Ramos (cell line): Measurements from ENCODE around the gene ZFP69B.

Experiments
- in situ Hi-C: fragments of 300-500 bp; cut with MboI; formaldehyde crosslinking; loops from one replicate; pipeline ENCODE4 v1.14.3; 2022; ENCODE audit warnings: low sequenced_read_pairs; ENCODE audit not compliant: unreplicated experiment

ZFP69B gene

DNA sequence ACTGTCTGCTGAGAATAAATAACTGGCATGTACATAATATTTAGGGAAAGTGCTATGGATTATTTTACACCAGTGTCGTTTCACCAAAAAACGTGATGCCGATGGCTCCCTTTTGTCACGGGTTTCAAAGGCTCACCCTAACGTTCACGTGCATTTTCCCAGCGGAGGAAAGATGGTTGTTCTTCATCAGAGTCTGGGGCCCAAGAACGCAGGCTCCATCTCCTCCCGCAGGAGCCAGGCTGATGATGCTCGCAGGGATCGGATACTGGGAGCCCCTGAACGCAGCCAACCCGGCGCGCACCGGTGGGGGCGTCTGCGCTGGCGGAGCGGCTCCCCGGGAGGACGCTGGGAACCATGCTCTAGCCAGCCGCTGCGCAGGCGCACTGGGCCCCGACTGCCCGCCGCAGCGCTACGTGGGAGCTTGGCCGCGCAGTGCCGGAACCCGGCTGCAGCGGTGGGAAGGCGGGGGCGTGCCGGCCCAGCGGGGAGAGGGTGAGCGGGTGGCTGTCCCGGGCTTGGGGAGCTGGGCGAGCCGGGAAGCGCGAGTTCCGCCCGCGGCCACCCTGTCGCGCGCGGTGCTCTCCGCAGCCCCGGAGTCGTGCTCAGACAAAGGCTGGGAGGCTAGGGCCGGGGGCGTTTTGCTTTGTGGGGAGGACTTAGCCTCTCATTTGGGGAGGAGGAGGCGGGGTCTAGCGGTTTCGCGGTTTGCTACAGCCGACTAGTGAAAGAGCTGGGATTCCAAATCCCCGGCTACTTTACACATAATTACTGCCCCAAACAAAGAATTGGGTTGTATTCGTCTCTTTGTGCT is at the start of gene ZFP69B:
ZFP69B (plus strand) TSS at position 793 of the 811 bp plus-strand sequence. CDS start 486 bp downstream, outside the sequence.
- in situ Hi-C loops: no loop called here

DNA sequence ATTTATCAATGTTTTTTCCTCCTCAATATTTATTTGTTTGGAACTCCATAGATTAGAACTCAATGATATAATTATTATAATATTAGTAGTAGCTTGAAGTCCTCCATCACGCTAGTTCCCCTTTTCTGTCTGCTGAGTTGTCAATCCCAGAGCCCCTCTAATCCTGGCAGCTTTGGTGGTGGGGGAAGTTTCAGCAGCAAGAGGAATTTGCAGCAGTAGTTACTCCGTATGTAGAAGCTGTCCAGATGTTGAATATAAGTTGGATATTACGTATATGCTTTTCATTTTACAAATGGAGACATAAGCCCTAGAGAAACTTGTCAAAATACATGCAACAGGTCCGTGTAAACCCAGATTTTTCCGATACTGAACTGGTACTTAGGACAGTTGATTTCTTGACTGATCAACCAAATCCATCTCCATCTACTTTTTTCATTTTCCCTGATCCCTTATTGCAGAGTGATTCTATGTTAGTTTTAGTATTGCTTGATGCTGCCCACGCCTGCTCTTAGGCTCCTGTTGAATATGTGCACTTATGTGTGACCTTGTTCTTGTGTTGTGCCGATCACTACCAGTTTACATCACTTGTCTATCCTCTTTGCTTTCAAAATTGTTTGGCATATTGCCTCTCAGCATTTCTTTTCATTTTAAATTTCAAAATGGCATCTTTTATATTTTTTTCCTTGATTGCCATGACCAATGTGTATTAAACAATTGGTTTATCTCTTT is 48.6 kb upstream of the ZFP69B start:
- in situ Hi-C loops: loop anchor here (10.0 kb wide), 2 partner anchors 57 to 257 kb away; no protein-coding TSS in a partner anchor

GRCh38 chr1:40404670-40405462 is 45.4 kb upstream of the ZFP69B start:
- in situ Hi-C loops: loop anchor here (10.0 kb wide), 2 partner anchors 60 to 260 kb away; no protein-coding TSS in a partner anchor

DNA sequence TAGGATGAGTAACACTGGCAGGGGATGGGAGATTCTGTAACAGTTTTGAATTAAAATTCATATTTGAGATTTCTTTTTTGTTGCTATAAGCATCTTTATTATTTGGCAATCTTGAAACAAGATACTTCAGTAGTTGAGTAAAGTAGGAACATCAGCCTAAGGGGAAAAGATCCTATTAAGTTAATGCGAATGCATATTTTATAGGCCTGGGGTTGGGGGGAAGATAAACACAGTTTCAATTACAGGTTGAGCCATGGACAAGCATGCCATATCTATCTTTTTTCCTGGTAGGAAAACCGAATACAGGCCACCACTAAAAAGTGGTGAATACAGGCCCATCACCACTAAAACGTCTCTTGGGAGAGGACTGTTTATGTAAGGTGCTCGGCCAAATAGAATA is 44.5 kb upstream of the ZFP69B start:
- in situ Hi-C loops: loop anchor here (10.0 kb wide), 2 partner anchors 61 to 261 kb away; no protein-coding TSS in a partner anchor

GRCh38 chr1:40407453-40407852 is 42.8 kb upstream of the ZFP69B start:
- in situ Hi-C loops: loop anchor here (10.0 kb wide), 2 partner anchors 63 to 263 kb away; no protein-coding TSS in a partner anchor

DNA sequence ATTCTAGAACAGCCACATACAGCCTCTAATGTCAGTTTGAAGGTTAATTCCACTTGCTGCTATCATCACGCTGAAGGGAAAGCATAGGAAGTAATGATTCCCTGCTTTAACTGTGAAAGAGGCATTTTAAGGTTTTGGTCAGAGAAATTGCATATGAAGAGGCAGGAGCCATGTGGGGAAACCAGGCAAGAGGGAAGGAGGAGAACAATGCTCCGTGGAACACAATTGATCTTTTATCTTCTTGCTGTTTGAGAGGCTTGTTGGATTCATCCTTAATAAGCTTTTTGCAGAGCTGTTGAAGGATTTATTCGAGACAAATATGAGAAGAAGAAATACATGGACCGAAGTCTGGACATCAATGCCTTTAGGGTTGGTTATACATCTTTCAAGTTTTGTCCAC is 40.8 kb upstream of the ZFP69B start:
- in situ Hi-C loops: loop anchor here (10.0 kb wide), 2 partner anchors 65 to 265 kb away; no protein-coding TSS in a partner anchor

- in situ Hi-C loops: no loop called here
Observed at GRCh38 chr1:40411294-40411693, 39.0 kb upstream of the ZFP69B start.

- in situ Hi-C loops: no loop called here
Observed at GRCh38 chr1:40411843-40412242, 38.4 kb upstream of the ZFP69B start.

DNA sequence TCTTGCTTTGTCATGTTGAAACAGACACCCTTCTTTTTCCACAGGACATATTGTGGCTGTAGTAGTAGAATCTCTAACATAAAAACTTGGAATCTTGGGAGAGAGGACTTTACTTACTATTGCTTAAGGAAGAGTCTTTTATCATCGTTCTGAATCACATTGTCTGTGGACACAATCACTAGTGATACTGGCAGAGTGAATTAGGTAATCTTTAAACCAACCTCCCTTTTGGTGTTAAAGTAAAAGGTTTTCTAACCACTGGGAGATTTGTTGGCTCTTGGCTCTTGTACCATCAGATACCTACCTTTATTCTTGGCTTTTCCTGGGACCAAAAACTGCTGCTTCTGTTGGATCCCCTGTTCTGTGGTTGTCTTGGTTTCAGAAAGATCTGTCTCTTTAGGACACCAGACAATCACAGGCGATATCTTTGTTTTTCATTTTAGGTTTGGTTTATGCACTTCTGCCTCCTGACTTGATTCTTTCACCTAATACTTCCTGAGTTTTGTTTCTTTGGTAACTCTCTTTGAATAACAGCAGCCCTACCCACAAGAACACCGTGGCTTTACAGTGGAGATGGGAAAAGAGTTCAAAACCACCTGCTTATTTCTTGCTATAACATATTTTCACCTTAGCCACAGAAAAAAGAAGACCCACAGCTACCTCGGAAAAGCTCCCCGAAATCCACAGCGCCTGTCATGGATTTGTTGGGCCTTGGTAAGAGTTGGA is 36.6 kb upstream of the ZFP69B start:
- in situ Hi-C loops: no loop called here

DNA sequence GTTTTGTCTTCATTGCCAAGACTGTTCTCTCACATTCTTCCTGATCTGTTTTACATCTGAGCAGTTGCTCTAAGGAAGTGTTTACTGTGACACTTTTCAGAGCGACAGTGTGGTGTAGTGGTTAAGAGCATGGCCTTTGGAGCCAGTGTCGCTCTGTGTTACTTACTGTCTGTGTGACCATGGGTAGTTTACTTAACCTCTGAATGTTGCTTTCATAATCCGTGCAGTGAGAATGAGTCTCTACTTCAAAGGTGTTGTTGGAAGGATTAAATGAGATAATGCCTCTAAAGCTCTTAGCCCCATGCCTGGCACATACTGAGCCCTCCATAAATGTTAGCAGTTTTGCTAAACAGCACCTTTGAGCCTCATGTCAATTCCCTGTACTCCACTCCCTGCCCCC is 35.9 kb upstream of the ZFP69B start:
- in situ Hi-C loops: no loop called here

DNA sequence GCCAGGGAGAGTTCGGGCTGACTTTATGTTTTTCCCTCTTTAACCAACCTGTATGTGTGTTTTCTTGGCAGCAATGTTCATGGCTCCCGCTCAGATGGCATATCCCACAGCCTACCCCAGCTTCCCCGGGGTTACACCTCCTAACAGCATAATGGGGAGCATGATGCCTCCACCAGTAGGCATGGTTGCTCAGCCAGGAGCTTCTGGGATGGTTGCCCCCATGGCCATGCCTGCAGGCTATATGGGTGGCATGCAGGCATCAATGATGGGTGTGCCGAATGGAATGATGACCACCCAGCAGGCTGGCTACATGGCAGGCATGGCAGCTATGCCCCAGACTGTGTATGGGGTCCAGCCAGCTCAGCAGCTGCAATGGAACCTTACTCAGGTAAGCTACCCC is 33.6 kb upstream of the ZFP69B start:
- in situ Hi-C loops: no loop called here

DNA sequence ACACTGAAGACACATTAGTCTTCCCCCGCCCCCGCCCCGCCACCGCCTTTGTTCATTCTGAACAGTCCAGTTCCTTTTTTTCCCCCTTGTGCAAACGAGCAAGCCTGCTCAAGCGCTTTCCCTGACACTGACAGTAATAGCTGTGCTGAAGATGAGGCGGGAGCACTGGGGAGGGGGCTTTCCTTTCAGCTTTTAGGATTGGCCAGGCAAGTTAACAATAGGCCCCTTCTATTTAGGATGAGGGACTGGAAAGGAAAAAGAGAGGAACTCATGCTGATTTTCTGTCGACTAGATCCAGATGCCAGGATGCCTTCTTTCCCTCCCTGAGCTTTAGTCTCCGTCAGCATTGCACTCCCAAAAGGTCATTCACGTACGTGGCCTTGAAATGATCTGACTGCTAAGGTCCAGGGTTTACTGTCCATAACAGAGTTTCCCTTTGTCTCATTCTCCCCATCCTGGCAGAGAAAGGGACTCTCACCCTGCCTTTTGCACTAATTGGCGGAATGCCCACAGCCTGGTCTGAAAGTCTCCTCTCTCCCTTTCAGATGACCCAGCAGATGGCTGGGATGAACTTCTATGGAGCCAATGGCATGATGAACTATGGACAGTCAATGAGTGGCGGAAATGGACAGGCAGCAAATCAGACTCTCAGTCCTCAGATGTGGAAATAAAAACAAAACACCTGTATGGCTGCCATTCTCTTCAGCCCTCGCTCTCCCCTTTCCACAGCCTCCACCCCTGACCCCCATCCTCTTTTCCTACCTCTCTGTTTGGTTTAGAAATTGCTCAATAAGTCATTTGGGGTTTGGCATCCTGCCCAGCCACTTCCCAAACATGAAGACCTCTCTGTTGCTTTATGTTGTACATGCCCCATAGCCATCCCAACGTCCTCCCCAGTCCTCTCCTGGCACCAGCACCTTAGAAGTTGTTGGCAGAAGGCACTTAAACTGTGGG is 28.6 kb upstream of the ZFP69B start:
- in situ Hi-C loops: no loop called here

DNA sequence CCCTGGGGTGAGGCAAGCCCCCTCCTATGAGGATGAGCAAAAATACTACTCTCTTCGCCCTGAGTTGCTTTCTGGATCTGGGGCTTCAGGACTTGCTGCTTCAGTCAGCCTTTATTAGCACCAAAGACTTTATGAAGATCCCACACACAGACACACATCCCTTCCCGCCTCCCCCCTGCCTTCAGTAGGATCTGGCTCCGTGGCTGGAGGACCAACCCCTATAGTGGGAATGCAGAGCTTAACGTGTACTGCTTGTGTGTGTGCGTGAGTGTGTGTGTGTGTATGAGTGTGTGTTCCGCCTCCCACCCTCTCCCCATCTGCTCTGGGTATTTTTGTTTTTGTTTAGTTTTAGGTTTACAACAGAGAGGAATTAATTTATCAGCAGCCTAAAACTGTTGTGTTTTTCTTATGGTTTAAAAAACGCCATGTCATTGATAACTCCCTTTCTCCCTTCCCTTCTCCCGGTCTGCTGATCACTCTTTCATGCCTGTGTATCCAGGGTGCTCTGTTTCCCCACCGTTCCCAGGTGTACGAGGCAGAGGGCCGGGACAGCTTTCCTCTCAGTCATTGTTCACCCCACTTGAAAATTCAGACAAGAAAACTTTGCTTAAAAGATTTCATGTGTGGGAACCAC is 27.5 kb upstream of the ZFP69B start:
- in situ Hi-C loops: no loop called here

DNA sequence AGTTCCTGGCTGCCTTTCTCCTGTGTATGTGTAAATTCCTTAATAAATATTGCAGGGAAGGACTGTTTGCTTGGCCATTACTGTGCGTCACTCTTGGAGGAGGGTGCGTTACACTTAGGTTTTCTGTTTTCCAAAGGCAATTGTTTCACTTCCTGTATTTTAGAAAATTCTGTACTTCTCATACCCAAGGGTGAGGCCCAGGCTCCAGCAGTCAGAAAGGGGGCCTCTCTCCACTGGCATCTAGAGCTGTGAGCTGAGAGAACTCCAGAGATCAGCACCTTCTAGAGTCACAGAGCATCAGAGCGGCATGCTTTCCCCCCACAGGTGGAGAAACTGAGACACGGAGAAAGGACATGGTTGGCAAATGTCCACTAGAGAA is 27.0 kb upstream of the ZFP69B start:
- in situ Hi-C loops: no loop called here

DNA sequence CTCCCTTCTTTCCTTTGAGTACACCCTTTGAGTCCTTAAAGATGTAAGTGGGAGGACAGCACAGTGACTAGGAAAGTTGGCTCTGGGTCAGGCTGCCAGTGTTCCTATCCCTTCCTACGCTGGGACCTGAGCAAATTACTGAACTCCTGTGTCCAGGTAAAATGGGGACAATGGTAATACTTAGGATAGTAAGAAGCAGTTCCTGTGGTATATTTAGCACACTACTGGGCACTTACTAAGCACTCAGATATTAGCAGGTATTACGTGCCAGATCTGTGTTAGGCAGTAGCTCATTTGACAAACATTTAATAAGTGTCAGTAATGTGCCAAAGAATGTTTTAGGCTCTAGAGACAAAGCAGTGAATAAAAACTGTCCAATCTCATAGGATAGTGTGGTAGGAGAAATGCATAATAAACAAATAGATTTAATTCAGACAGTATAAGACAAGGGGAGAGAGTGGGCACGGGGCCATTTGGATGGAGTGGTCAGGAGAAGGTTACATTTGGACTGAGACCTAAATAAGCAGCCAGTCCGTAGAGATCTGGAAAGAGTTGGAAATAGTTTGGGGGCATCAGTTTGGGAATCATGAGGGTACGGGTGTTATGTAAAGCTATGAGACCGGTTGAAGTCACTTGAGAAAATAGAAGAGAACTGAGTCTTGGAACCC is 26.2 kb upstream of the ZFP69B start:
- in situ Hi-C loops: no loop called here

DNA sequence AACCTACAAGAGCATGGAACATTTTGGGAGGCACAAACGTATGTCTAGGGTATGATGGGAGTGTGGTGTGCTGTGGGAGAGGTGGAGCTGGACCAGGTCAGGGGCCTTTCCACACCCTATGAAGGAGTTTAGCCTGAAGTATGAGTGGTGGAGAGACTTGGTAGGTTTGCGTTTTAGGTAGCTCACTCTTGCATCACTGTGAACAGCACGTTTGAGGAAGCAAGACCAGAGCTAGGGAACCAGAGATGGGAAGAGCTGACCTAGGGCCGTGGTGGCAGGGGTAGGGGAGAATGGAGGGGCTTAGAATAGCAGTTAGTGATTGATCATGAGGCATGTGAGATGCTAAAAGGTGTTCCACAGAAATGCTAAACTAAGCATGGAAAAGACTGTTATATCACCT is 25.1 kb upstream of the ZFP69B start:
- in situ Hi-C loops: no loop called here

DNA sequence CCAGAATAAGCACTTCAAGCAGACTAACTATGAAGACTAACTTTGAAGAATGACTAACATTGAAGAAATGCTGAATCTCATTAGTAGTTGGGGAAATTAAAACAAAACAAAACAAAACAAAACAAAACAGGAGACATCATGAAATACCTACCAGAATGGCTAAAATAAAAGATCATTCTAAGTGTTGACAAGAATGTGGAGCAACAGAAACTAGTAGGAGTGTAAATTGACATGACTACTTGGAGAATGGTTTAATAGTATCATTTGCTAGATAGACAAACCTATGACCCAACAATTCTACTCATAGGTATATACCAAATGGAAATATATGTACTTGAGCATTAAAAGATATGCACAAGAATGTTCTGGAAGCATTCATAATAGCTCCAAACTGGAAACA is 18.9 kb upstream of the ZFP69B start:
- in situ Hi-C loops: no loop called here
